Hematopoietic multipotent progenitor cell treated with erythropoietin and hydrocortisone succinate and interleukin-3 and kit ligand, for 17 days (in vitro differentiated cells): ENCODE results near the gene NAA10.

Experiments used
- DNase-seq: peaks from one replicate; pipeline ENCODE4 v3.0.0-alpha.2; 2015; ENCODE audit warnings: low spot score

The NAA10 gene

GRCh38 chrX:153927922-153928760 lies 6.7 kb downstream of the NAA10 start:
- DNase-seq, result peak; percentile 95

GRCh38 chrX:153927672-153927921 lies 7.2 kb downstream of the NAA10 start:
- DNase-seq, result no peak

- DNase-seq, result no peak
Observed at GRCh38 chrX:153926858-153927671, 7.8 kb downstream of the NAA10 start.

GRCh38 chrX:153926552-153926857 lies 8.3 kb downstream of the NAA10 start:
- no peak for DNase-seq

- DNase-seq, result peak; percentile 23
Observed at GRCh38 chrX:153925739-153926551, 8.9 kb downstream of the NAA10 start, which contains the start of gene ARHGAP4. Gene ARHGAP4, minus strand, starts transcription at chrX:153926264. Its CDS starts 62 bp downstream, at chrX:153926202.

GRCh38 chrX:153925387-153925738 lies 9.5 kb downstream of the NAA10 start:
- no peak for DNase-seq

GRCh38 chrX:153924149-153924861 lies 10.5 kb downstream of the NAA10 start:
- DNase-seq, result no peak

- peak; percentile 31 for DNase-seq
Observed at GRCh38 chrX:153922932-153923857, 11.6 kb downstream of the NAA10 start.

GRCh38 chrX:153921511-153922446 lies 13.1 kb downstream of the NAA10 start:
- DNase-seq, result no peak

- no peak for DNase-seq
Observed at GRCh38 chrX:153921070-153921469, 13.8 kb downstream of the NAA10 start.

- no peak for DNase-seq
Observed at GRCh38 chrX:153920546-153920945, 14.3 kb downstream of the NAA10 start.

GRCh38 chrX:153919281-153919680 lies 15.6 kb downstream of the NAA10 start:
- DNase-seq, result no peak

- no peak for DNase-seq
Observed at GRCh38 chrX:153917869-153918268, 17.0 kb downstream of the NAA10 start.

- no peak for DNase-seq
Observed at GRCh38 chrX:153913701-153914100, 21.1 kb downstream of the NAA10 start.

GRCh38 chrX:153913211-153913610 lies 21.6 kb downstream of the NAA10 start:
- DNase-seq, result no peak

- DNase-seq, result no peak
Observed at GRCh38 chrX:153911798-153912197, 23.0 kb downstream of the NAA10 start.

GRCh38 chrX:153910446-153910845 lies 24.4 kb downstream of the NAA10 start:
- DNase-seq, result no peak

- DNase-seq, result no peak
Observed at GRCh38 chrX:153909980-153910360, 24.9 kb downstream of the NAA10 start.

GRCh38 chrX:153909024-153909979 lies 25.5 kb downstream of the NAA10 start:
- no peak for DNase-seq
